ENCODE data around the gene PPP2R5D. TPM values are rescaled to one million over a fixed set of nuclear protein-coding genes. Genes with fewer than 3 reads are reported as not detected.

Gene PPP2R5D
- total and polyA plus RNA-seq, 12 donors, result 23.9 to 47.1 (median 31.8) TPM

DNA sequence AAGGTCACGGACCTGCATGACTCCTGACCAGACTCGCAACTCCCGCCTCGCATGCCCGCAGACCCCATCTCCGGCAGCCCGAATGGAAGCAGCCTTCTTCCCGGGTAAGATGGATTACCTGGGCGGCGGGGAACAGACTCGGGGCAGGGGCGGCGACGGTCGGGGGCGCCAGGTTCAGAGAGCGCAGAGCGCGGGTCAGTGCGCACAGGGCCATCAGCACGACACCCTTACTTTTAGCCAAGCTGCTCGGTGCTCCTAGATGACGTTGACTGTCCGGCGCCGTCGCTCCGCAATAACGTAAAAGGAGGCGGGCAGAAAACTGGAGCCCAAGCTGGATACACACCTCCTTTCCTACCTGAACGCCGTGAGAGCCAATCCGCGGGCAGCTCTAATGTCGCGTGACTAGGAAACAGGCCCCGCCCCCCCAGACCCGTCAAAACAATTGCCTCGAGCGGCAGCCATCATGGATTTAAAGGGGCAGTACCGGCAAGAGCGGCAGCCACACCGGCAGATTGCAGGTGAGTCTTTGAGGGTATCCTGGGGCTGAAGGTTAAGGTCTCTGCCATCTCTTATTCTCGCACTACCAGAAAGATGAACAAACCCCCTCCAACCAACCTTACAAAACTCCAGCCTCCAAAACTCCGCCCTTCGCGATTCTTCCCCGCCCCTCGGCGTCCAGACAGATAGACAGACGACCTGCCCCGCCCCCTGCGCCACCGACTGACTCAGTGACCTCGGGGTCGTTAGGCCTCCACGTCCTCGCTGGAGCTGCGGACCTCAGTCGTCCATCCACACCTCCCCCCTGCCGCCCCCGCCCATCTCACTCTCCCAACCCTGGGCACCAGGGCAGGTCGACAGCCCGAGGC lies 75.0 kb downstream of the PPP2R5D start, which contains the start of the genes KLC4 and MRPL2:
TSS of gene KLC4 (plus strand) at position 464 of the 866 bp plus-strand sequence. CDS start 1,705 bp downstream, outside the sequence.
TSS of gene MRPL2 (minus strand) at position 267 of the 866 bp plus-strand sequence. CDS start at position 214, 53 bp downstream.
- intact Hi-C loops (cut with DNase I), result loop anchor here in 6 of 10 donors (1.0 to 10.0 kb wide), 8 partner anchors 37 to 155 kb away; partner anchors contain the start of genes CNPY3 (in 2 of the 6), KLHDC3 (in 2 of the 6), MEA1 (in 2 of the 6) and PEX6 (in 1 of the 6)
- ATAC-seq (peak; percentile 95 to 99 (median 98)), DNase-seq (peak; percentile 96 to 99)
- Histone ChIP-seq H3K4me1 (peaks cover 8 to 33% (median 30%) of the 10 kb centered on the region in 9 donors), H3K27me3 (no peaks in the 10 kb centered on the region), H3K9me3 (no peaks in the 10 kb centered on the region), H3K36me3 (peaks cover 0 to 67% (median 17%) of the 10 kb centered on the region in 9 donors), H3K27ac (peak within 1 kb of the TSS; percentile 72 to 97 (median 89)), H3K4me3 (peak within 1 kb of the TSS; percentile 73 to 96 (median 85))
- TF ChIP-seq, protein P1, sequence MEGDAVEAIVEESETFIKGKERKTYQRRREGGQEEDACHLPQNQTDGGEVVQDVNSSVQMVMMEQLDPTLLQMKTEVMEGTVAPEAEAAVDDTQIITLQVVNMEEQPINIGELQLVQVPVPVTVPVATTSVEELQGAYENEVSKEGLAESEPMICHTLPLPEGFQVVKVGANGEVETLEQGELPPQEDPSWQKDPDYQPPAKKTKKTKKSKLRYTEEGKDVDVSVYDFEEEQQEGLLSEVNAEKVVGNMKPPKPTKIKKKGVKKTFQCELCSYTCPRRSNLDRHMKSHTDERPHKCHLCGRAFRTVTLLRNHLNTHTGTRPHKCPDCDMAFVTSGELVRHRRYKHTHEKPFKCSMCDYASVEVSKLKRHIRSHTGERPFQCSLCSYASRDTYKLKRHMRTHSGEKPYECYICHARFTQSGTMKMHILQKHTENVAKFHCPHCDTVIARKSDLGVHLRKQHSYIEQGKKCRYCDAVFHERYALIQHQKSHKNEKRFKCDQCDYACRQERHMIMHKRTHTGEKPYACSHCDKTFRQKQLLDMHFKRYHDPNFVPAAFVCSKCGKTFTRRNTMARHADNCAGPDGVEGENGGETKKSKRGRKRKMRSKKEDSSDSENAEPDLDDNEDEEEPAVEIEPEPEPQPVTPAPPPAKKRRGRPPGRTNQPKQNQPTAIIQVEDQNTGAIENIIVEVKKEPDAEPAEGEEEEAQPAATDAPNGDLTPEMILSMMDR (IDR thresholded peaks at IDR 0.05), result no peak
- 0% methylated on average over 64 of the region's 64 CpGs for WGBS, 2 donors

GRCh38 chr6:43060034-43060754 lies 75.8 kb downstream of the PPP2R5D start:
- H3K9me3 ChIP-seq, result no peaks in the 10 kb centered on the region
- intact Hi-C loops (cut with DNase I), result no loop called here

DNA sequence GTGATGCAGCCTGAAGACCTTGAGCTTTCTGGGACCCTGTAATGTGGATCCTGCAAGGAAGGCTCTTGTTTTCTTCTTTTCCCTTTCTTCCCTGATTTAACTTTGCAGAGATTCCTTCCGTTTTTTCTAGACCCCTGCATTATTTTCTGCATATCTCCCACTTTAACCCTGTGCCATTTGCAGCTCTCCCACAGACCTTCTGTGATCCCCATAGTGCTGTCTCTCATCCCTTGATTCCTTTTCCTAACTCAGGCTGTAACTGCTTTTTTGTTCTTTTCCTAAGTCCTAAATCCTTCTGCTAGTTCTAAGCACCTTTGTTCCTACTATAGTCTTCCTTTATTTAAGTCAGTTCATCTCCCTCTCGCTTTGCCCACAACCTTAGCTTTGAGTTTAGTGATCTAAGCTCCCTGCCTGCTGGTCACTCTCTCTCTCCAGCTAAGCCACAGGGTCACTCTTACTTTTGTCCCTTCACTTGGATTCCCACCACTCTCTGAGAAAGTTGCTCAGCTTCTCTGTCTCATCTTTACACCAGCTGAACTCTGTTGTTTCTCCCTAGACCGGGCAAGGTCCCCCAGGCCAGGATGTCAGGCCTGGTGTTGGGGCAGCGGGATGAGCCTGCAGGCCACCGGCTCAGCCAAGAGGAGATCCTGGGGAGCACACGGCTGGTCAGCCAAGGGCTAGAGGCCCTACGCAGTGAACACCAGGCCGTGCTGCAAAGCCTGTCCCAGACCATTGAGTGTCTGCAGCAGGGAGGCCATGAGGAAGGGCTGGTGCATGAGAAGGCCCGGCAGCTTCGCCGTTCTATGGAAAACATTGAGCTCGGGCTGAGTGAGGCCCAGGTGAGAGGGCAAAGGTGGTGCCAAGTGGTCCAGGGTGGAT lies 76.6 kb downstream of the PPP2R5D start:
- Histone ChIP-seq H3K4me3 (peak overlapping the region in 8 of 10 donors; percentile 78 to 96 (median 85)), H3K27me3 (no peaks in the 10 kb centered on the region), H3K4me1 (peaks cover 8 to 33% (median 25%) of the 10 kb centered on the region in 9 donors), H3K36me3 (peaks cover 0 to 69% (median 9%) of the 10 kb centered on the region in 9 donors), H3K9me3 (no peaks in the 10 kb centered on the region), H3K27ac (peak overlapping the region in 6 of 10 donors; percentile 89 to 97 (median 93))
- intact Hi-C loops (cut with DNase I), result no loop called here
- ATAC-seq, result no peak
- WGBS, 2 donors, result 85 to 88% methylated on average over 12 of the region's 12 CpGs
- DNase-seq, result no peak
- TF ChIP-seq, protein P1 (IDR thresholded peaks at IDR 0.05), result no peak

More at GRCh38 chr6:43060034-43060754, 75.8 kb downstream of the PPP2R5D start:
- H3K4me3 ChIP-seq, result peak overlapping the region; percentile 73 to 96 (median 85)
- peaks cover 0 to 69% (median 17%) of the 10 kb centered on the region in 9 donors for H3K36me3 ChIP-seq
- DNase-seq, result peak in 1 of 2 donors; percentile 17
- TF ChIP-seq, protein P1 (IDR thresholded peaks at IDR 0.05), result no peak
- 6 to 7% methylated on average over 15 of the region's 15 CpGs for WGBS, 2 donors
- H3K27me3 ChIP-seq, result no peaks in the 10 kb centered on the region
- peak in 7 of 8 donors; percentile 4 to 31 (median 10) for ATAC-seq
- peaks cover 8 to 33% (median 25%) of the 10 kb centered on the region in 9 donors for H3K4me1 ChIP-seq
- H3K27ac ChIP-seq, result peak overlapping the region; percentile 72 to 97 (median 89)

Data from heart right ventricle (tissue), 16 donors.